Mesendoderm (in vitro differentiated cells): ENCODE data around the gene TTC6. TPM values are rescaled to one million over a fixed set of nuclear protein-coding genes. Genes with fewer than 3 reads are reported as not detected.
A peak's percentile ranks its signal among the peaks of the same experiment; 100 is the strongest.

Experiments used
- DNase-seq: peaks from one replicate; pipeline ENCODE4 v3.0.0; 2013
- H2AK5ac ChIP-seq: 2 replicates; pipeline ENCODE4 v1.6.1; 2013; ENCODE audit warnings: low read length, inconsistent platforms
- H2BK120ac ChIP-seq: 2 replicates; pipeline ENCODE4 v1.6.1; 2013; ENCODE audit warnings: low read depth, mild to moderate bottlenecking, low read length, moderate library complexity, mixed read lengths
- H2BK15ac ChIP-seq: replicated peaks from 2 replicates; pipeline ENCODE4 v1.6.1; 2013; ENCODE audit warnings: low read depth, mild to moderate bottlenecking, moderate library complexity
- H2BK5ac ChIP-seq: 2 replicates; pipeline ENCODE4 v1.6.1; 2013; ENCODE audit warnings: low read length, inconsistent platforms
- H3K18ac ChIP-seq: 2 replicates; pipeline ENCODE4 v1.6.1; 2013; ENCODE audit warnings: mild to moderate bottlenecking, low read length, mixed read lengths
- H3K23ac ChIP-seq: one replicate; pipeline ENCODE4 v1.6.1; 2013; ENCODE audit warnings: low read length
- H3K27ac ChIP-seq: 2 replicates; pipeline ENCODE4 v1.5.1; 2013; ENCODE audit warnings: low read depth, mild to moderate bottlenecking, inconsistent platforms, low read length, moderate library complexity
- H3K27me3 ChIP-seq: 2 replicates; pipeline ENCODE4 v1.6.1; 2013; ENCODE audit warnings: low read length, control low read depth, mild to moderate bottlenecking, inconsistent platforms; ENCODE audit not compliant: insufficient read depth, poor library complexity
- H3K36me3 ChIP-seq: 2 replicates; pipeline ENCODE4 v1.6.1; 2013; ENCODE audit warnings: low read length, inconsistent platforms; ENCODE audit not compliant: control insufficient read depth, insufficient read depth
- H3K4ac ChIP-seq: one replicate; pipeline ENCODE4 v1.6.1; 2013; ENCODE audit warnings: low read depth, mild to moderate bottlenecking, low read length, moderate library complexity
- H3K4me1 ChIP-seq: 2 replicates; pipeline ENCODE4 v1.6.1; 2013; ENCODE audit warnings: low read depth, low read length, inconsistent platforms; ENCODE audit not compliant: control insufficient read depth
- H3K4me2 ChIP-seq: 2 replicates; pipeline ENCODE4 v1.6.1; 2013; ENCODE audit warnings: low read length
- H3K4me3 ChIP-seq: 2 replicates; pipeline ENCODE4 v1.5.1; 2013; ENCODE audit warnings: mild to moderate bottlenecking, low read length
- H3K56ac ChIP-seq: one replicate; pipeline ENCODE4 v1.6.1; 2013; ENCODE audit warnings: low read length
- H3K79me1 ChIP-seq: 2 replicates; pipeline ENCODE4 v1.6.1; 2013; ENCODE audit warnings: low read length, inconsistent platforms
- H3K79me2 ChIP-seq: 2 replicates; pipeline ENCODE4 v1.6.1; 2013; ENCODE audit warnings: mild to moderate bottlenecking, low read length; ENCODE audit not compliant: control insufficient read depth, insufficient read depth
- H3K9ac ChIP-seq: 2 replicates; pipeline ENCODE4 v1.6.1; 2013; ENCODE audit warnings: low read length, inconsistent platforms
- H4K5ac ChIP-seq: one replicate; pipeline ENCODE4 v1.6.1; 2013; ENCODE audit warnings: low read length
- H4K8ac ChIP-seq: one replicate; pipeline ENCODE4 v1.6.1; 2013; ENCODE audit warnings: low read depth, mild to moderate bottlenecking, control low read depth, low read length, moderate library complexity
- WGBS: extraction: QIAGEN DNeasy Blood & Tissue Kit; methylation state at CpG from one replicate; pipeline ENCODE4 v1.1.7; 2013; ENCODE audit warnings: low lambda C conversion rate, missing lambda C conversion rate; ENCODE audit not compliant: insufficient coverage; ENCODE audit errors: extremely low coverage; 5-methylcytosine and 5-hydroxymethylcytosine counted together
- polyA plus RNA-seq, 2 experiments: library from polyadenylated mRNA; stranded (reverse); fragments of 200-250 nt; gene quantifications; one replicate each; pipeline ENCODE4 v1.2.3, GENCODE V29; 2013

The TTC6 gene, protein sequence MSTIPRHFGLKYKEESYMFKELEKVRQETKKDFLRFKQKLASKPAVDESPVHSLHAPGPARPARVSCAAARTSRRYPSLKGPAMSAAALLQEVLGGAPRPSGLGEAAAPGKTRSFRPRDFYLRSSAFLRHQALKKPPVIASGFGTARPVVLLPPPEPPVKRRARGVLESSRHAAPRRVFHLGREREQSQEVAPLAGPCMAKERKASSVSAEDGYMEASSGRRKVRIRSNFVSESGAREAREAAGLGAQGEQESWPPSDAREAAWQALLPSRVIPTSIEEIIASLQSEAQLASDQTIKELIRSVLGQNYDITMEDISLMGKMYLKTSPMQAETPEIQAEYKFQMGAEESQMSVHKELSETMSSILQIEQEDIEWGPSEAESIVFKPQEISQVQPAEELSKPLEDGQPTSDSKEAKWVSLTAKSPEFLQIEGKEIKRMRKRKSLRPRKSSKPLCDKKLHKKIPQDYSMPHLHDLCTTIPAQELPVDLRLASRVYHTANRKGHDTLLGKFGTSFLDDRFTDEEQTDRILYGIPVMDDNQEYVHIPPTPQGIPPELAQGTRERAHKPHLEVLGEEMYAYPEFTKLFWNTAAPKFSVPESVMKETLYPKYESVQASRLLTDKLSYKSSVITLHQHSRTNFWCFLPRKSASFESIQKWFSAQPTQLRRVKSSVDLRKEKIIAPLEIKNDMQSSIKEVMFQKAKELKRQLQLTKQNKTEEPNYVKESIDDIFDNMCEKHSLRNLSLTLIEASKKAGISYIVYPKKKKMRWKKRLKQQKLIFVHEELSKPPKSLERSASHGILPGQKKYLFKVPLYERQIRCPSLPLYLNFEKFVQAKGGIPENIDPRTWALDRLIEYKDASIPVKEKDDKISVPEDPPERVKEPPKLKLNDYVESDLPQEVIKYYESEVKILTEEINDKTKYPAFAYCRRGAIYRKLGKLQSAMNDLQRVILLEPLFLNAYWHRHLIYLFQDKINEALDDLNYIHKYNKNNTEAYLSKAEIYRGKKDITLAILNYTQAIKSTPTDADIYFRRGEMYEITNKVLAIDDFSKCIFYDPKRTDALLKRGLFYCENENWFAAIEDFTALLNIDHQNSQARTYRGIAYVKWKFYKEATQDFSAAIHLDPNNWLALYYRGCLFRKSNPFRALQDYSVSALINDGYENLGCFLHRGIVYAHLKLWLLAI (N-terminal part only)
- 0.04 TPM for polyA plus RNA-seq (2013, experiment 1 of 2)
- polyA plus RNA-seq (2013, experiment 2 of 2) = 0.01 TPM

DNA sequence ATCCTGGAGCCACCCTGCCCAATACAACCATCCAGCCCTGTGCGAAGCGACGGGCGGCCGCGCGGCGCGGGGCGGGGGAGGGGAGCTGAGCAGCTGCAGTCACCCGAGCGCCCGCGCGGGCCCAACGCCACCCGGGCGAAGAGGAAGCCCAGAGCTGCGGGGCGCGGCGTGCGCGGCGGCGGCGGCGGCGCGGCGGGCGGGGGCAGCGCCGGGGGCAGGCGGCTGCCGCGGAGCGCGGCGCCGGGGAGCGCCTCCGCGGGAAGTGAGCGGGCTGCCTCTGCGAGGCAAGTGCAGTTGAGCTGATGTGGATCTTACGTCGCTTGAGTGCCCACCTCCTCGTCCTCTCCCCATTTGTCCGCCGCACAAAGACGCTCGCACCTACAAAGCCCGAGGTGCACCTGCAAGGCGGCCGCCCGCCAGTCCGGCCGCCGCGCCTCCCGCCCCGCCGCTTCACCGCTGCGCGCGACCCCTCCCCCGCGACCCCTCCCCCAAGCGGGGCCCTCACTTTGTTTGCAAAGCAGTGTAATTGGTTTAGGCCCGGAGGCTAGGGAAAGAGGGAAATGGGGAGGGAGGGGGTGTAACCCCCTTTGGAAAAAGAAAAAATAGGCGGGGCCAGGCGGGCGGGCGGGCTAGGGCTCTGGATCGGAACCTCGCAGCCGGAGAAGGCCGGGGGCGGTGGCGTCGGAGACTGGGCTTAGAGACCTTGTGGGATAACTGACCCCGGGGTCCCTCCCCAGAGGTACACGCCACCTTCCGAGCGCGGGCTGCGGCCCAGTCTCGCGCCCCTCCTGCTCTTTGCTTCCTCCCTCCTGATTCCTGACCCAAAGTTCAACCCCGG, at the start of gene TTC6, which contains the start of gene FOXA1:
Gene TTC6, plus strand, starts transcription at position 659 of the 838 bp plus-strand sequence. CDS start 26,436 bp downstream, outside the sequence.
Gene FOXA1, minus strand, starts transcription at position 279 of the 838 bp plus-strand sequence. Its CDS starts 277 bp downstream, at position 2.
- H2BK15ac ChIP-seq = no peak within 1 kb of the TSS
- H3K27ac ChIP-seq = no peak within 1 kb of the TSS
- peaks cover 55% of the 10 kb centered on the region for H3K27me3 ChIP-seq
- H2BK5ac ChIP-seq = no peak within 1 kb of the TSS
- H3K4me3 ChIP-seq = no peak within 1 kb of the TSS
- H3K18ac ChIP-seq = no peak within 1 kb of the TSS
- H3K79me2 ChIP-seq = no peaks in the 10 kb centered on the region
- DNase-seq = peak; percentile 65
- H3K79me1 ChIP-seq = no peaks in the 10 kb centered on the region
- H3K9ac ChIP-seq = peak within 1 kb of the TSS; percentile 11
- H3K36me3 ChIP-seq = no peaks in the 10 kb centered on the region
- H4K5ac ChIP-seq = no peak within 1 kb of the TSS
- WGBS = no CpG with 5 or more reads among the region's 92 CpGs
- H3K4ac ChIP-seq = no peak within 1 kb of the TSS
- no peak within 1 kb of the TSS for H2AK5ac ChIP-seq
- no peak within 1 kb of the TSS for H4K8ac ChIP-seq
- peak within 1 kb of the TSS; percentile 63 for H3K56ac ChIP-seq
- peak within 1 kb of the TSS; percentile 51 for H3K4me2 ChIP-seq
- H3K23ac ChIP-seq = no peak within 1 kb of the TSS
- no peaks in the 10 kb centered on the region for H3K4me1 ChIP-seq
- H2BK120ac ChIP-seq = no peak within 1 kb of the TSS

DNA sequence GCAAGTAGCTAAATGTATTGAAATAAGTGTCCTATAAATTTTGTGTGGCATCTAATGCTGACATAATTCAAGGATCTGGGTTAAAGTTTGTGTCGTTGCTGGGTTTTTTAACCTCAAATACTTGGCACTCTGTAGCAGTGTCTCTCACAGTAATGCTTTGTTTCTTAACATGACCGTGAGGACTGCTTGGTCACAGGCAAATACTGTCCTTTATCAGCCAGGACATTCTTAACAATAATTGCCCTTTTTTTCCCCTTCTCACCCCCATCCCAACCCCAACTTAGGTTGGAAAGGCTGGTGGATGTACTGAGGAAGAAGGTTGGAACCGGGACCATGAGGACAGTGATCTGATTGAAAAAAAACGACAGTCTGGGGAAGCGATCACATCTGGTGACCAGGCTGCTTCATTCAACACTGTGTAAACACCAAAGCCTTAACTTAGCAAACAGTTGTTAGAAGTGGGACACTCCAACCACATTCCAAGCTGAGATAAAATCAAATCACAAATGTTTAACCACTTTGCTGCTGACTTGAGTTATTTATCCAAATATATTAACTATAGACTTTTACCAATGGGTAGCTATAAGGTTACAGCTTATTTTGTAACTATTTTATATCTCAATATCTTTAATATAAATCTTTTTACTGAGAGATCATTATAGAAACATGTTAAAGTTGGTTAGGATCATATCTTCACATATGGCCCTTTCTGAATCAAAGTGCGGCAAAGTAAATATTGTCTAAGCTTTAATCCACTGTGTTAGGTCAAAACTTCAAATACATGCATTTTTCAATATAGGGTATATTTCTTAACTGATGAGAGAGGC, 48.6 kb upstream of the TTC6 start:
- H4K8ac ChIP-seq = no peak overlapping the region
- WGBS = no CpG with 5 or more reads among the region's 6 CpGs
- no peak overlapping the region for H2BK5ac ChIP-seq
- no peak overlapping the region for H3K56ac ChIP-seq
- H3K4ac ChIP-seq = no peak overlapping the region
- H3K79me2 ChIP-seq = no peaks in the 10 kb centered on the region
- H2AK5ac ChIP-seq = no peak overlapping the region
- no peaks in the 10 kb centered on the region for H3K79me1 ChIP-seq
- no peak overlapping the region for H3K27ac ChIP-seq
- no peak overlapping the region for H2BK120ac ChIP-seq
- H3K9ac ChIP-seq = no peak overlapping the region
- H3K23ac ChIP-seq = no peak overlapping the region
- H3K4me1 ChIP-seq = no peaks in the 10 kb centered on the region
- peak; percentile 60 for DNase-seq
- no peak overlapping the region for H2BK15ac ChIP-seq
- H3K4me3 ChIP-seq = no peak overlapping the region
- H4K5ac ChIP-seq = no peak overlapping the region
- H3K27me3 ChIP-seq = no peaks in the 10 kb centered on the region
- H3K4me2 ChIP-seq = no peak overlapping the region
- no peaks in the 10 kb centered on the region for H3K36me3 ChIP-seq
- H3K18ac ChIP-seq = no peak overlapping the region

DNA sequence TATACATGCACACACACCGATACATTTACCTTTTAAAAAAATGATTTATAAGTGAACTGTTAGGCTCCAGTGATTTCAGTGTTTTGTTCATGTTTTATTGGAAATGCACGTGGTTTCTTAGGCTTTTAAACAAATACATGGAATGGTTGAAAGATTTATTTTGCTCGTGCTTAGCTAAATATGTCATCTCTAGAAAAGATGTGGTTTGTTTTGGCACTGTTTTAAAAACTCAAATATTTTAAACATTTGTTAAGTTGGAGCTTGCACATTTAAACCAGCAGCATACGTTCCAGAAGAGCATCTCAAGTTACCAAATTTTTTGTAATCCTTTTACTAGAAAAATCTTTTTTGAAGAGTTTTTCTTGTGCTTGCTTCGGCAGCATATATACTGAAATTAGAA, 44.9 kb upstream of the TTC6 start:
- Histone ChIP-seq H3K4ac (no peak overlapping the region), H3K56ac (no peak overlapping the region), H3K4me2 (no peak overlapping the region), H2BK5ac (no peak overlapping the region), H3K79me2 (no peaks in the 10 kb centered on the region), H3K9ac (no peak overlapping the region), H3K79me1 (no peaks in the 10 kb centered on the region), H3K27ac (no peak overlapping the region), H3K18ac (no peak overlapping the region), H3K23ac (no peak overlapping the region), H2BK15ac (no peak overlapping the region), H4K8ac (no peak overlapping the region), H4K5ac (no peak overlapping the region), H3K36me3 (no peaks in the 10 kb centered on the region), H2BK120ac (no peak overlapping the region), H2AK5ac (no peak overlapping the region), H3K27me3 (no peaks in the 10 kb centered on the region), H3K4me1 (no peaks in the 10 kb centered on the region), H3K4me3 (no peak overlapping the region)
- no peak for DNase-seq
- WGBS = no CpG with 5 or more reads among the region's 5 CpGs

GRCh38 chr14:37551119-37551518, 44.3 kb upstream of the TTC6 start:
- Histone ChIP-seq H3K36me3 (no peaks in the 10 kb centered on the region), H2BK15ac (no peak overlapping the region), H2BK5ac (no peak overlapping the region), H4K8ac (no peak overlapping the region), H3K4ac (no peak overlapping the region), H2BK120ac (no peak overlapping the region), H3K79me1 (no peaks in the 10 kb centered on the region), H3K4me3 (no peak overlapping the region), H3K56ac (no peak overlapping the region), H3K79me2 (no peaks in the 10 kb centered on the region), H3K4me1 (no peaks in the 10 kb centered on the region), H3K23ac (no peak overlapping the region), H2AK5ac (no peak overlapping the region), H3K18ac (no peak overlapping the region), H3K27me3 (no peaks in the 10 kb centered on the region), H3K9ac (no peak overlapping the region), H3K4me2 (no peak overlapping the region), H4K5ac (no peak overlapping the region), H3K27ac (no peak overlapping the region)
- WGBS = 100% methylated on average over 1 of the region's 1 CpG
- DNase-seq = no peak
